ENCODE data around the gene PLEKHH2.

- TF ChIP-seq CTCF (conservative IDR thresholded peaks at IDR 0.05 in 1 of 2, IDR thresholded peaks at IDR 0.05 in 1 of 2; ENCODE audit: extremely low read depth in 1 of 2, insufficient read depth in 1 of 2, low read depth in 1 of 2, low read length in 2 of 2) (no peak), EZH2 (IDR thresholded peaks at IDR 0.05; ENCODE audit: borderline replicate concordance, low read length) (no peak)
Observed at GRCh38 chr2:43643680-43644079, 6.6 kb downstream of the PLEKHH2 start.
